GM12878 (cell line): ENCODE results near the gene SLC6A3. TPM values are rescaled to one million over a fixed set of nuclear protein-coding genes. Genes with fewer than 3 reads are reported as not detected.

Source experiments
- ATAC-seq: fragments of 200-7000 bp; cut with Tn5 transposase; 3 replicates; pipeline ENCODE4 v1.9.1; 2020; ENCODE audit warnings: mild to moderate bottlenecking, moderate library complexity
- BruUV-seq: library from RNA; stranded (reverse); fragments of 400-500 nt; replicated peaks from 2 replicates; lab custom pipeline; 2021; lab: Mats Ljungman, UMichigan
- CTCF ChIA-PET: fragments of 300-600 bp; sonication (Branson Sonifier 250); formaldehyde crosslinking; extraction: SDS; loops from one replicate; lab custom pipeline; 2021; ENCODE audit warnings: inconsistent platforms; lab: Yijun Ruan, JAX
- POLR2A ChIA-PET: fragments of 350-600 bp; formaldehyde crosslinking; extraction: SDS; loops from one replicate; lab custom pipeline; 2021; ENCODE audit warnings: inconsistent platforms; lab: Charles Lee
- RAD21 ChIA-PET: fragments of 300-600 bp; sonication (Branson Sonifier 250); formaldehyde crosslinking; loops from one replicate; lab custom pipeline; 2023; ENCODE audit warnings: antibody characterized with exemption; ENCODE audit not compliant: unreplicated experiment; lab: Charles Lee
- SMC1A ChIA-PET: fragments of 300-600 bp; sonication (Branson Sonifier 250); formaldehyde crosslinking; loops from one replicate; lab custom pipeline; 2023; ENCODE audit not compliant: unreplicated experiment, uncharacterized antibody; lab: Charles Lee
- DNase-seq: peaks from one replicate; pipeline ENCODE4 v3.0.0-alpha.2; 2011; ENCODE audit warnings: low read depth, low spot score
- FAIRE-seq: peaks from 3 replicates; lab custom pipeline; 2011; peaks lifted over from hg19 to GRCh38; lab: Jason Lieb, UNC
- H2AFZ ChIP-seq: 2 replicates; pipeline ENCODE4 v1.6.0; 2011; ENCODE audit warnings: low read depth, low read length, control low read depth; ENCODE audit not compliant: control insufficient read depth
- H3K27ac ChIP-seq: 2 replicates; pipeline ENCODE4 v1.5.1; 2011; ENCODE audit warnings: control low read depth; ENCODE audit not compliant: control insufficient read depth, insufficient read depth
- H3K27me3 ChIP-seq, 2 experiments: replicated peaks in 1 of 2; 2 replicates each; pipeline versions ENCODE4 v1.6.0 to v1.6.1; 2011; ENCODE audit warnings: low read length in 1 of 2; ENCODE audit not compliant: control insufficient read depth in 2 of 2, insufficient read depth in 2 of 2
- H3K36me3 ChIP-seq, 2 experiments: 2 replicates each; pipeline ENCODE4 v1.5.1; 2011; ENCODE audit warnings: low read length in 1 of 2; ENCODE audit not compliant: control insufficient read depth in 2 of 2, insufficient read depth in 2 of 2
- H3K4me1 ChIP-seq: 2 replicates; pipeline ENCODE4 v1.6.1; 2011; ENCODE audit warnings: mild to moderate bottlenecking, low read length, moderate library complexity, mixed read lengths; ENCODE audit not compliant: control insufficient read depth, insufficient read depth
- H3K4me2 ChIP-seq: 2 replicates; pipeline ENCODE4 v1.6.0; 2011; ENCODE audit warnings: control low read depth; ENCODE audit not compliant: control insufficient read depth, insufficient read depth
- H3K4me3 ChIP-seq: fragments of 200-600 bp; sonication (generic); 2 replicates; pipeline ENCODE4 v1.5.1; 2016
- H3K79me2 ChIP-seq: 2 replicates; pipeline ENCODE4 v1.6.0; 2011; ENCODE audit warnings: low read length; ENCODE audit not compliant: control insufficient read depth, insufficient read depth
- H3K9ac ChIP-seq: 2 replicates; pipeline ENCODE4 v1.8.0; 2011; ENCODE audit warnings: low read length, control low read depth, mixed read lengths; ENCODE audit not compliant: control insufficient read depth, insufficient read depth
- H3K9me3 ChIP-seq: replicated peaks from 3 replicates; pipeline ENCODE4 v1.5.1; 2011; ENCODE audit warnings: mild to moderate bottlenecking, low read length; ENCODE audit not compliant: control insufficient read depth, insufficient read depth
- H4K20me1 ChIP-seq: 2 replicates; pipeline ENCODE4 v1.6.0; 2011; ENCODE audit not compliant: control insufficient read depth, insufficient read depth
- CBX3 ChIP-seq: fragments of 200-600 bp; sonication (generic); IDR thresholded peaks from 2 replicates; pipeline ENCODE4 v1.6.1; 2016; ENCODE audit warnings: low read depth, borderline replicate concordance
- CEBPZ ChIP-seq: fragments of 150-350 bp; IDR thresholded peaks from 2 replicates; pipeline ENCODE4 v1.6.1; 2016; ENCODE audit warnings: low read depth, low read length
- CHD4 ChIP-seq: fragments of 200-600 bp; sonication (generic); IDR thresholded peaks from 2 replicates; pipeline ENCODE4 v1.6.1; 2016; ENCODE audit warnings: mild to moderate bottlenecking
- CUX1 ChIP-seq: IDR thresholded peaks from 2 replicates; pipeline ENCODE4 v1.6.1; 2012; ENCODE audit warnings: improper control_type of control experiment, low read depth, low read length; ENCODE audit not compliant: insufficient replicate concordance
- HDGF ChIP-seq: fragments of 450-650 bp; IDR thresholded peaks from 2 replicates; pipeline ENCODE4 v1.6.1; 2016; ENCODE audit warnings: antibody characterized with exemption
- MEF2B ChIP-seq: fragments of 450-650 bp; IDR thresholded peaks from 2 replicates; pipeline ENCODE4 v1.6.1; 2018; ENCODE audit warnings: mild to moderate bottlenecking, moderate library complexity; ENCODE audit not compliant: partially characterized antibody, poor library complexity, severe bottlenecking
- RBBP5 ChIP-seq: fragments of 200-600 bp; sonication (generic); conservative IDR thresholded peaks from 2 replicates; pipeline ENCODE4 v1.6.1; 2016
- SUPT20H ChIP-seq: IDR thresholded peaks from 2 replicates; pipeline ENCODE4 v1.6.1; 2011; ENCODE audit warnings: low read depth, mild to moderate bottlenecking, low read length, moderate library complexity, borderline replicate concordance; ENCODE audit not compliant: control insufficient read depth
- WGBS: methylation state at CpG from one replicate; pipeline ENCODE4 v1.1.6; 2016; ENCODE audit warnings: low lambda C conversion rate; ENCODE audit not compliant: insufficient replicate concordance, insufficient coverage; ENCODE audit errors: missing lambda C conversion rate; 5-methylcytosine and 5-hydroxymethylcytosine counted together
- in situ Hi-C: fragments of 300-500 bp; cut with MboI; formaldehyde crosslinking; loops from 9 replicates; pipeline ENCODE4 v1.14.3; 2018; ENCODE audit warnings: mixed read lengths
- intact Hi-C: fragments of 100-400 bp; cut with micrococcal nuclease; formaldehyde crosslinking; loops from one replicate; pipeline ENCODE4 v1.14.2; 2022; ENCODE audit not compliant: unreplicated experiment
- polyA plus RNA-seq, 11 experiments: library from polyadenylated mRNA; depleted of rRNA in 4 of 11; unstranded in 6 of 11; stranded (reverse) in 5 of 11; fragments of >200 nt; fragmentation: Nextera tagmentation in 4 of 11; fragmentation: Illumina TruSeq in 1 of 11; extraction: Ambion mirVana in 4 of 11; extraction: Trizol in 1 of 11; gene quantifications; 1 replicate in 1 of 11; 2 replicates in 10 of 11; pipeline versions ENCODE4 v1.2.1 to v1.2.3, GENCODE V29; 2011 to 2016; ENCODE audit warnings: inconsistent platforms in 2 of 11, missing spikeins in 2 of 11, low read depth in 1 of 11
- total RNA-seq, 4 experiments: library from RNA; depleted of rRNA in 3 of 4; stranded (reverse); fragments of >200 nt in 3 of 4; fragmentation: Illumina TruSeq in 1 of 4; extraction: Trizol in 1 of 4; gene quantifications; 2 replicates each; pipeline versions ENCODE4 v1.2.1 to v1.2.3, GENCODE V29; 2013 to 2021

Gene SLC6A3
- total and polyA plus RNA-seq, 10 of the 15 experiments (the other 5 are each of a cell fraction or from before 2014, with no cell fraction given): 0.01 TPM; not detected in 9

- Histone ChIP-seq H3K4me2 (no peak overlapping the region), H3K4me1 (no peaks in the 10 kb centered on the region), H3K9ac (no peak overlapping the region), H4K20me1 (no peaks in the 10 kb centered on the region), H3K4me3 (no peak overlapping the region), H3K27me3 (peaks cover 4 to 6% of the 10 kb centered on the region in 2 experiments; a peak in 3 of 4 replicates), H3K27ac (no peak overlapping the region), H3K36me3 (no peaks in the 10 kb centered on the region), H3K79me2 (no peaks in the 10 kb centered on the region), H3K9me3 (no peaks in the 10 kb centered on the region; the same call in 2 of the 3 replicates), H2AFZ (no peak overlapping the region)
- FAIRE-seq (no peak), ATAC-seq (no peak), DNase-seq (no peak)
- TF ChIP-seq CEBPZ: no peak
- no peak for TF ChIP-seq CUX1
- TF ChIP-seq CHD4: no peak
- no peak for TF ChIP-seq MEF2B
- TF ChIP-seq RBBP5: no peak
- no peak for TF ChIP-seq SUPT20H
- no peak for TF ChIP-seq CBX3
- TF ChIP-seq HDGF: no peak
- 59% methylated on average over 32 of the region's 32 CpGs for WGBS
- SMC1A ChIA-PET: no interaction called here
- in situ Hi-C loops: no loop called here
- no TSS peak for BruUV-seq
- RAD21 ChIA-PET: no interaction called here
- POLR2A ChIA-PET: no interaction called here
- CTCF ChIA-PET: no interaction called here
- intact Hi-C loops: no loop called here
These were observed 50.1 kb downstream of the SLC6A3 start for GRCh38 chr5:1394881-1395860.
